ENCODE measurements around the gene NOC2L.
"Not testable (repeated sequence)": the region's sequence is repeated elsewhere in the genome, so short reads cannot be mapped to it uniquely, and the experiment has no call there.

NOC2L gene

DNA sequence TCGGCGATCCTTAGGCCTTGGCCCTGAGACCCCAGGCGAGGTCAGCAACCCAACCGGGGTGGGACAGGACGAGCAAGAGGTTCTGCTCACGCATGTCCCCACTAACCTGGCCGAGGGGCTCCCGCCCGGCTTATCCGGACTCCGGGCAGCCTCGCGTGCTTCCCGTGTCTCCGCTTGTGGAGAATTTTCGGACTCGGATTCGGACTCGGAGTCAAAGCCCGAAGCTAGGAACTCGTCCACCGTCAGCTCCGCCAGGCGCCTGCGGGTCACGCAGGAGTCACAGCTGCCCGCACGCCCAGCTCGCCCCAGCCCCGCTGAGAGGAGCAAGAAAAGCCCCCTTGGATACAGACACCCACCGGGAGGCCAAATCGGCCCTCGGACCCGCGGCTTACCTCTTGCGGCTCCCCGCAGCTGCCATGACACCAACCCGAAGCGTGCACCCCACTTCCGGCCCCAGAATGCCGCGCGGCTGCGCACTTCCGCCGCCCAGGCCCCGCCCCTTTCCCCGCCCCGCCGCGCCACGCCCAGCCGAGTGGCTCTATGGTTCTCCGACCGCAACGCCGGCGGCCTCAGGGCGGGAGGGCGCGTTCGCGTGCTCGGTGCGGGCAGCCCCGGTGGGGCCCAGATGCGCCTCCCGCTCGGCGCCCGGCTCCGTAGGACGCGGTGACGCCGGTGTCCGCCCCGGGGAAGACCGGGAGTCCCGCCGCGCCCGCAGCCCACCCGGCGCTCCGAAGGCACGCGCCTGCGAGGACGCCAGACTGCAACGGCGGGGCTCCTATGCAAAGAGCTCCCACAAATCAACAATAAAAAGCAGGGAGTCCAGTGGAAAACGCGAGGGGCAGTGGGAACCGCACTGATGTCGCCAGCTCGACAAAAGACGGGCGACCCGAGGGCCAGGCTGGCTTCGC is at the start of gene NOC2L:
Gene NOC2L (minus strand): TSS at position 434 of the 908 bp plus-strand sequence. CDS start 16 bp downstream, at position 418.
- peak; percentile 98 for DNase-seq

DNA sequence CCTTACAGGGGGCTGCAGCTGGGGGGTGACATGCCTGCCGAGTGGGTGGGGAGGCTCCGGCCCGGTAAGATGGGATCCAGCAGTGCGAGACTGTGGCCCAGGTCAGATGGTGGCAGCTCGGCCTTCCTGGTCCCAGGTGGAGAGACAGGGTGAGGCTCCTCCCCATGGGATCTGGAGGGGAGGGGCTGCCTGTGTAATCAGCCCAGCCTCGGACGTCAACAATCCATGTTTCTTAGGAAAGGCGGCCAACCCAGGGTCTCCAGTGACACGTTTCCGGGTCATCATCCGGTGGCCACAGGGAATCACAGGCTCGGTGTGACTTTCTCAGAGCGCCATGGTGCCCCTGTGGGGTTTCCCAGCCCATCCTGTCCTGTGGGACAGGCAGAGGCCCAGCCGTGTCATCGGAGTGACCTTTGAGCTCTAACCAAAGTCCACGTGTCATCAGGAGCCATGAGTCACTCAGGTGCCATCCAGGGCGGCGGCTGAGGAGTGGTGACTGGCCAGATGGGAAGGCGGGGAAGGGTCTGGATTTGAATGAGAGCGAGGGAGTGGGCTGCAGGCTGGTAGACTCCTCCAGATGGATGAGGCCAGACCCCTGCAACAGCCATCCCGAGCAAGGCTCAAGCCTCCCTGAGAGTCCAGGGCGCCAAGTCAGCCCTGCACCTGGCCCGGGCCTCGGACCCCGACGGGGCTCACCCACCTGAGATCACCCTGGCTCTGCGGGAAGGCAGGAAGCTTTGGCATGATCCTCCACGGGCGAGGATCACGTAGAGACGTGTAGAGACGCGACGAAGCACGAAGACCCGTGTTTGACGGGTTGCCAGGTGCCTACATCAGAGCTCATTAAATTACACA is 47.5 kb upstream of the NOC2L start:
- DNase-seq: no peak

DNA sequence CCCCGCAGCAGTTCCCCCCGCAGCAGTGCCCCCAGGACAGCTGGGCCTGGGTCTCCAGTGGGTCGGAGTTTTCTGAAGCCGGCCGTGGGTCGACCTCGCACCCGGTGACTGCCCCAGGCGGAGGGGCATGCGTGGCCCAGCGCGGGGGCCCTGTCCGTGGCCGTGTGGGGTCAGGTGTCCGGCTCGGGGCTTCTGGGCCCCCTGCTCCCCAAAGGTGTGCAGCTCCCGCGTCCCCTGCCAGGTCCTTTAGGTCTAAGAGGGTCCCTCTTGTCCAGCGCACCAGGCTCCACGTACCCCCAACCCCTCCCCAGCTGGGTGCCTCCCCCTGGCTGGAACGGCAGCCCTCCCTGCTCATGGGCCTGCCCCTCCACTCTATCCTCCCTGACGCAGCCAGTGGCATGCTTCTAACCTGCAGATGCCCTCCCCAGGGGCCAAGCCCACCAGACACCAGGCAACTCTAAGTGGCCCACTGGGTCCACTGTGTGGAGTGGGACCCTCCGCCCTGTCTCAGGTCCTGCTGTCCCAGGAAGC is 46.8 kb upstream of the NOC2L start:
- no peak for DNase-seq

DNA sequence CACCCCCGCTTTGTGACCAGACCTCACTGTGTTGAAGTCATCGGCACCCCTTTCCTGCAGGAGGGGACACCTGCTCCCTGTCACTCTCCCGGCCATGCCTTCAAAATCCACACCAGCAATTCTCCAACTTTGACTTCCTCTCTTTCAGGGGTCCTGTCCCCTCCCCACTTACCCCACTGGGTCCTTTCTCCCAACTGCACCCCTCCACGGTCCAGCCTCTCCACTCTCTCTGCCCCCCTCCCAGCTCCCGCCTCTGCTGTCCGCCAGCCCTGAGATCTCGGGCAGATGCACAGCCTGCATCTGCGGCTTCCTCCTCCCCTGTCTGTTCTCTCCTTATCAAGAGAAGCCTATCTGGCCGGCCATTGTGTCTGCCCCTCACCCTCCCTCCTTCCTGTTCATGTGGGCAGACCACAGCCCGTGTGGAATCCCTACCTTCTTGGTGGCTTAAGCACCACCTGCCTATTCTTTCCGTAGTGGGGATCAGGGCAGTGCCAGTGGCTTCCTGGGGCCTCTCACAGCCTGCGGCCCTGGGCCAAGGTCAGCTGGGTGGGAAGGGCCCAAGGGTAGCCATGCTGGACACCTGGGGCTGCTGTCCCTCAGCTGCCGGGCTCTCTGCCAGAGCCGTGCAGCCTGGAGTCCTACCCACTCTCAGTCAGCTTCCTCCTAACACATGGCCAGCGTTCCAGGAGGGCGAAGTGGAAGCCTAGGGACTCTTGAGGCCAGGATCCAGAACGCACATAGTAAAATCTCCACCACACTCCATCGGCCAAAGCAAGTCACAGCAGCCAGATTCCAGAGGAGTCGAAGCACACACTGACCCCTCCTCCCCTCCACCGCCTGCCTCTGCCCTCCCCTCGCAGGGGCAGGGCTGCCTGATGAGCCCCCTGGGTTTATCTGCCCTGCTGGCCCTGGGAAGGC is 46.0 kb upstream of the NOC2L start:
- no peak for DNase-seq

DNA sequence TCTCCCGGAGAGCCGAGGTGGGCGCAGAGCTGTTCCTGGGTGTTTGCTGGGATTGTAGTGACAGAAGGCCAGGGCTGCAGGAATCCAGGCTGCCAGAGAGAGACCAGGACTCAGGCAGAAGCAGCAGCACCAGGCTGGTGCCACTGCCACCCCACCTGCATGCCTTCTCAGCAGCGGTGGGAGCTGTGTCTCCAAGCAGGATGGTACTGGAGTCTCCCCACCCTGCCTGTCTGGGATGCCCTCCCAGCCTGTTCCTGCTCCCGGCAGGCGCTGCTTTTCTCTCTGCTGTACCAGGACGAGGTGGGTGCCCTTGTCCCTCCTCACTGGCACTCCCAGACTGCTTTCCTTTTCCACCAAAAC is 45.3 kb upstream of the NOC2L start:
- DNase-seq: no peak

DNA sequence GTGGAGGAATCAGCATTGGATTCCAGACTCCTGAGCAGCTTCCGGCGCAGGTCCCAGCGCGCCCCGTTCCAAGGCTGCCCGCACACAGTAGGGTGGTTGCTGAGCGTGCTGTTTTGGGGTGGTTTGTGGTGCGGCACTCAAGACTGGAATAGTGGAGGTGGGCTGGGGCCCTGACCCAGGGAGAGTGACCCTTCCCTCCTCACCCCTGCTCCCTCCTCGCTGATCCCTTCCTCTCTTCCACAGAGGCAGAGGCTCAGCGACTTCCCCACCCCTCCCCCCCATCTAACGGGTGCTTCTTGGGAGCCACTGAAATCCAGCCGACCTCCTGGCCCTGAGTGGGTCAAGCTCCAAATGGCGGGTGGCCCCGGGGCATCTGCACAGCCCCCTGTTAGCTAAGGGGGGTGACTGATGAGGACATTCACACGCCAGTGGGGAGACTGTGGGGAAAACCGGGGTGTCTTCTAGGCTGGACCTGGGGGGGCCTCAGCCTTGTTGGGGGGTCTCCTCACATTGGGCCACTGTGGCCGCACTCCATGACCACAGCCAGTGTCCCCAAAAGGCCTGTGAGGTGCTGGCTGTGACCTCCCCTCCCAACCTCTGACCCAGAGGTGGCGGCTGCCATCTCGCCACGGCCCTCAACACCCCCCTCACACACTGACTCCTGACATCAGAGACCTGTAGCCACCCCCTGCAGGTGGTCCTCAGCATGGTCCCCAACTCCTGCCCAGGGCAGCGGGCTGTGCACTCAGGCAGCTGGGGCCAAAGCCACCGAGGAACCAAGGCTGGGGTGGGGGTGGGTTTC is 44.8 kb upstream of the NOC2L start:
- no peak for DNase-seq

DNA sequence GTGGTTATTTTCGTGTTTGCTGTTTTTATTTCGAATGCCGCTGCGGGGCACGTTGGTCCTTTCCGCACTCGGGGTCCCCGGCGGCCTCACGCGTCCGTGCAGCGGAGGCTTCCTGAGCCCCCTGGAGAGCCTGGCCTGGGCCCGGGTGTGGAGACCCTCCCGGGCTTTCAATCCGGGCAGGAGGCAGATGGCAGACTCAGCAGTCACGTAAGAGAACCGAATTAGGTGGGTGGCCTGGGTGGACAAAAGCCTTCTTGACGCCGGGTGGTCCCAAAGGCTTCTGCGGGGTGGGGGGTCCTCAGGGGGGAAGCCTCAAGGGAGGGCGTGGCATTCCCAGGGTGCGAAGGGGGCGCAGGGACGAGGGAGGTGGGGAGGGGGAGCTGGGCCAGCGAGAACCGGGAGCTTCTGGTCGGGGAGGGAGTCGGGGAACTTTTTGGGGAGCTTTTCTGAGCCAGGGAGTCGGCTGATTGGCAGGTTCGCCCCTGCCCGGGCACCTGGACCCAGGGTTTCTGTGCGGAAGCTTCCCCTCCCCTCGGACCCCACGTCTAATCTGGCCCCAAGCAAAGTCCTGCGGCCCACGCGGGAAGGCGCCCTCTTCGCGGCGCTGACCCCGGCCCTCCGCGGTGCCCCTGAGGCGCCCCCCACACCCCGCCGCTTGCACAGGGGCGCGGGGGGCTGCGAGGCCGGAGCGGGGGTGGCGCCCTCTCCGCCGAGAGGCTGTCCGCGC is 42.2 kb upstream of the NOC2L start:
- no peak for DNase-seq

DNA sequence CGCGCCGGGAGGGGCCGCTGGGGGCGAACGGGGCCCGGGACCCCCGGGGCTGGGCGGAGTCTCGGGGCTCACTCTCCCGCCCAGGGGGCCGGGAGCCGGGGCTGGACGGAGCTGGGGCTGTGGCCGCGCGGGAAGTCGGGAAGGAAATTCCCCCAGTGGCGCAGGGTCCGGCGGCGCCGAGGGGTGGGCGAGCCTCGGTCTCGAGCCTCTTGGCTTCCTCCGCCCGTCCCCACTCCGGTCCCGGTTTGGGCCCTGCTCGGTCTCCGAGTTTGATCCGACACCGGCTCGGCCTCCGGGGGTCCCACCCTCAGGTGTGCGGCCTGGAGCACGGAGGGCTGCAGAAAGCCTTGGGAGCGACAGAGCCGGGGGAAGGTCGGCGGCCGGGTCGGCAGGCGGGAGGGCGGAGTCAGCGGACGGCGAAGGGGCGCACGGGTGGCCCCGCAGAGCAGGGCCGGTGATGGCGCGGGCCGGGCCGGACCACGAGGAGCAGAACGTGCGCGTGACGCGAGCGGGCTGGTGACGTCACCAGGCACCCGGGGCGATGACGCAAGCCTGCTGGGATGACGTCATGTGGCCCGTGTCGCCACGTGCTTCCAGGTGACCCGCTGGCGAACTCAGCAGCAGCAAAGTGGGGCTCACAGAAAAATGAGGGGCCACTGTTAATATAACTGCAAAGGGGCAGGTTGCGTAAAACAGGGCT is 41.5 kb upstream of the NOC2L start:
- peak; percentile 38 for DNase-seq

DNA sequence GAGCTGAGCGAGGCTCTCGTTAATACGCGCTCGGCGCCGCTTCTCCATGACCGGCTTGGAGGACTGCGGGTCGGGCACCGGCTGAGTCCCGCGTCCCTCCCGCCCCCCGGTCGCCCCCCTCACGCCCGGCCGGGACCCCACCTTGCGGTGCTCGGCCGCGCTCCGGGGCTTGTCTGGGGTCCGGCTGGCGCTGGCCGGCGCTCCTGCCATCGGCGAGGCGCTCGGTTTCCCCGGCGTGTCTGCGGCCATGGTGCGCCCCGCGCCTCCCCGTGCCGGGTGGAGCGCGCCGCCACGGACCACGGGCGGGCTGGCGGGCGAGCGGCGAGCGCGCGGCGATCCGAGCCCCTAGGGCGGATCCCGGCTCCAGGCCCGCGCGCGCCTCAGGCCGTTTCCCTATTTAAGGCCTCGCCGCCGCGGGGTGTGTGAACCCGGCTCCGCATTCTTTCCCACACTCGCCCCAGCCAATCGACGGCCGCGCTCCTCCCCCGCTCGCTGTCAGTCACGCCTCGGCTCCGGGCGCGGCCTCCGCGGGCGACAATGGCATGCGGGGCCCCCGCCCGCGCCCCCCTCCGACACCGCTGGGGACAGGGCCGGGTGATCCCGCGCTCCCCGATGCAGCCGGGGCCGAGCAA is 40.8 kb upstream of the NOC2L start, which contains the start of gene HES4:
Gene HES4 (minus strand): TSS at position 373 of the 632 bp plus-strand sequence. CDS start 124 bp downstream, at position 249.
- peak; percentile 13 for DNase-seq

DNA sequence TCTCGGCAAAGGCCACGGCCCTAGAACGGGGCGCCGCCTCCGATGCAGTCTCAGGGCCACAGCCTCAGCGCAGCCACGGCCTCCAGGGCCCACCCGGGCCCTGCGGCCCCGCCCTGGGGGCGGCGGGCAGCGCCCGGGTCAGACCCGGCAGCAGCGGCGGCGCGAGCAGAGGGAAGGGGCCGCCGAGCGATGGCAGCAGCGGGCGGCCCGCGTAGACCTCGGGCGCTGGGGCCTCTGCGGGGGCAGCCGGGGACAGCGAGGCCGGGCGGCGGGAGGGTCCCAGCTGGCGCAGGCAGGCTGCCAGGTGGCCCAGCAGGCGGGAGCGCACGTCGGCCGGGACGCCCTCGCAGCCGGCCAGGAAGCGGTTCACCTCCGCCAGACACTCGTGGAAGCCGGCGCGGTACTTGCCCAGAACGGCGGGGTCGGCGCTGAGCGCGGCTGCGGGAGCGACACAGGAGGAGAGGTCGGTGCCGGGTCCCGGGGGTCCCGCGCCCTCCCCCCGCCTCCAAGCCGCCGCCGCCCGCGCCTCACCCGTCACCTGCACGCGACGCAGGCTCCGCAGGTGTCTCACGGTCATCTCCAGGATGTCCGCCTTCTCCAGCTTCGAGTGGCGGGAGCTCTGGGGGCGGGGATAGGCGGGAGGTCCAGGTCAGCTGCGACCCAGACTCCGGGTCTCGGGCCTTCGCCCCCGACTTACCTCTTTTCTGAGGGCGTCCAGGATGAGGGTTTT is 40.1 kb upstream of the NOC2L start:
- DNase-seq: no peak

DNA sequence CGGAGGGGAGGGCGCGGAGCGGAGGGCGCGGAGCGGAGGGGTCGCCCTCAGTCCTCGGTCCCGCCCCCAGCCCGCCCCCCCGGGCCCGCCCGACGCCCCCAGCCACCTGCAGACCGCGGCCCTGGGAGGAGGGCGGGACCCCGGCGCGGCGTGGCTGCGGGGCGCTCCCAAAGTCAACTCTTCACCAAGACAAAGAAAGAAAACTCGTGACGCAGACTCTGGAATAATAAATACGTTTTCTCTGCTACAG is 39.6 kb upstream of the NOC2L start:
- no peak for DNase-seq

DNA sequence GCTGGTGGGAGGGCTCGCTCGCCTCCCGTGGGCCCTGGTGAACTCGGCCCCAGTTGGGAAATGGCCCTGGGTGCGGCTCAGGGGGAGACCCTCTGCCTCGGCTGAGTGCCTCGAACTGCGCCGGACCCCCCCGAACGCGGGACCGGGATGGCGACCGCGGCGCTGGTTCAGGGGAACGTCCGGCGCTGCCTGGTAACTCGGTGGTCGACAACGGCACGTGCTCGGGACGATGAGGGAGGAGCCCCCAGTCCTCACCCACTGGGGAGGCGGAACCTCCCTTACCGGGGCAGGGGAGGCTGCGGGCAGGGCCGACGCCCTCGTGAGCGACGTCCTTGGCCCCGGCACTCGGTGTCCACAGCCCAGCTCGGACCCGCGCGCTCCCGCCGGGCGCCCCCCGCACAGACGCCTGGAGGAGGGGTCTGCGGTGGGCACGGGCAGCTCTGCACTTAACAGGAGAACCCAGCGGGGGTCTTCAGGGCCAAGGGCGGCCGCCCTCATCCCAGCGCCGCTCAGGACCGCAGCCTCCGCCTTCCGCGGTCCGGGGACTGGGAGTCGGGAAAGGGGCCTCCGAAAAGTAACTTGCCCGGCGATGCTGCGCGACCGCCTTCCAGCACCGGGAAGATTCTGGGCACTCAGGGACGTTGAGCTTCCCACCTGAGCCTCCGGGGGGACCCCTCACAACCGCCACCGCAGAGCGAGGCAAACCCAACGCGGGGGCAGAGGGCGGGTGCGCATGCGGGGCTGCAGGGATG is 39.1 kb upstream of the NOC2L start:
- no peak for DNase-seq

DNA sequence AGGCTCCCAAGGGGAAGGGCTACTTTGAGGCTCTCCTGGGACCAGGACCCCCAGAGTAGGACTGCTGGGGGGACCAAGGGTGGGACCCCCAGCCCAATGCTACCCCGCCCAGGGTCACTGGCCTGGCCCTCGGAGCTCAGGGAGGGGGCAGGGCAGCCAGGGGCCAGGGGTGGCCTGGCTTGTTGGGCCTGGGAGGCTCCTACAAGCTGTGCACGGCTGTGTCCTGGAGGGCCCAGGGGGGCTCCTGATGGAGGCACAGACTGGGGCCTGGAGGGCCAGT is 38.6 kb upstream of the NOC2L start:
- DNase-seq: no peak

DNA sequence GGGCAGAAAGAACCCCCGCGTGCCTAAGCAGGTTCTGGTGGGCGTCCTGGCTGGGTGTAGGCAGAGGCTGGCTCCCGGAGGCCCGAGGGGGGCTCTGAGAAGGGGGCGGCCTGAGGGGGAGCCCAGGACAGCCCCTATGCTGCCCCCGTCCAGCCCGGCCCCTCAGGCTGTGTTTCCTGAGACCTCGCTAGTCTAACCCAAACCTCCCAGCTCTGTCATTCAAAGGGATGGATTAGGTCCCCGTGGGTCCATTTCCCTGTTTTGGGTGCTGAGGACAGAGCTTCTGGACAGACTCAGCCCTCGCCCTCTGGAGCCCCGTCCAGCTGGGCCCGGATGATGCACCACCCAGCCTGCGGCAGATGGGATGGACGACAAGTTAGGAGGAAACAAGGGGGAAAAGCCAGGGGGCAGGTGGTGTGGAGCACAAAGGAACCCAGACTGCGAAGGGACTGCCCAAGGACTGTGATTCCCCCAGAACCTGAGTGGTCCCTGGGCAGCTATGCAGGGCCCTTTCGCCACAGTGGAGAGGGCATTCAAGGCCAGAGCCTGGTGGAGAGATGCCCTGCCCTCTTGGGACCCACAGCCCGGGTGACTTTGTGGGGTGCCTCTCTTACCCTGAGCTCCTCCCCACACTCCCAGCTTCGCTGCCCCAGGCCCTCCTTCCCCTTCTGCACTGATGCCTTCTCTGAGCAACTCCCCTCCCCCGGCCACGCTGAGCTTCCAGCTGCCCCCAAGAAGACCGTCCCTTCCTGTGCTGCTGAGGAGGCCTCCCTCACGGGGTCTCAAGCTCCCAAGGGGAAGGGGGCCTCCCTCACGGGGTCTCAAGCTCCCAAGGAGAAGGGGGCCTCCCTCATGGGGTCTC is 38.0 kb upstream of the NOC2L start:
- DNase-seq: no peak

DNA sequence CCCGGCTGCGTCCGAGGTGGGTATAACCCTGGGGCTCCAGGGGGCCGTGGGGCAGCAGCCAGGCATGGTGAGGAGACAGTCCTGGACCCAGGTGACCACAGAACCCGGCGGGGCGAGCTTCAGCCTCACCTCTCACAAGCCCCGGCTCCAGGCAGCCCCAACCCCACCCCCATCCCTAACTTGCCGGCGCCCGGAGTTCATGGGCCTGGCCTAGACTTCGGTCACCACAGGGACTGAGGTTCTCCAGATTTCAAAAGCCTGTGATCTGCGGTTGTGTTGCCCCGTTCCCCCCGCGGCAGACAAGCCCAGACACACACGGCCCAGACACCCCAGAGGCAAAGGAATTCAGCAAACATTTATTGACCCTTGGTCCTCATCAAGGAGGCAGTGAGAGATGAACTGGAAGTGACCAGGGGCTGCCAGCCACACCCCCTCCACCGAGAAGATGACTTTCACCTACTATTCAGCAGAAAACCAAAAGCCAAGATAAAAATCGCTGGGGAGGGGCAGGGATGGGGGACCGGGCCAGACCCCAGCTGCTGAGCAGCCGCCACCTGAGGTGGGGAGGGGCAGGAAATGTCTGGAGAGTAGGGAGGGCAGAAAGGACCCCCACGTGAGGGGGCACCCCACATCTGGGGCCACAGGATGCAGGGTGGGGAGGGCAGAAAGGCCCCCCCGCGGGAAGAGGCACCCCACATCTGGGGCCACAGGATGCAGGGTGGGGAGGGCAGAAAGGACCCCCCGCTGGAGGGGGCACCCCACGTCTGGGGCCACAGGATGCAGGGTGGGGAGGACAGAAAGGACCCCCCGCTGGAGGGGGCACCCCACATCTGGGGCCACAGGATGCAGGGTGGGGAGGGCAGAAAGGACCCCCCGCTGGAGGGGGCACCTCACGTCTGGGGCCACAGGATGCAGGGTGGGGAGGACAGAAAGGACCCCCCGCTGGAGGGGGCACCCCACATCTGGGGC is 36.9 kb upstream of the NOC2L start:
- no peak for DNase-seq

DNA sequence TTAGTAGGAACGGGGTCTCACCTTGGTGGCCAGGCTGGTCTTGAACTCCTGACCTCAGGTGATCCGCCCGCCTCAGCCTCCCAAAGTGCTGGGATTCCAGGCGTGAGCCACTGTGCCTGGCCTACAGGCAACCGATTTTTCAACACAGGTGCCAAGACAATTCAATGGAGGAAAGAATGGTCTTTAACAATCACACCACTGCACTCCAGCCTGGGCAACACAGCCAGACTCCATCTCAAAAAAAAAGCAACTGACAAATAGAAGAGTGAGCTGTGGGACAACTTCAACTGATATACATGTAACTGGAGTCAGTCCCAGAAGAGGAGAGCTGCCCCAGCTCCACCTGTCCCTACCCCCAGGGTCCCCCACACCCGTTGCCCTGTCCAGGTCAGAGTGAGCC is 35.5 kb upstream of the NOC2L start:
- not testable (repeated sequence) for DNase-seq

All from activated effector memory CD4-positive, alpha-beta T cell treated with Interleukin-2 at 50 U/mL for 16 hours (primary cell).